Peyer's patch (tissue), 4 donors: Measurements from ENCODE around the gene GARRE1. TPM values are rescaled to one million over a fixed set of nuclear protein-coding genes. Genes with fewer than 3 reads are reported as not detected.
"Not testable (repeated sequence)": the region's sequence is repeated elsewhere in the genome, so short reads cannot be mapped to it uniquely, and the experiment has no call there.

Experiments used
- DNase-seq, 3 donors: peaks; one replicate each; pipeline ENCODE4 v3.0.0-alpha.2; 2017 to 2019
- H3K27ac ChIP-seq, 4 donors: fragments of 200-600 bp; sonication (generic); one replicate each; pipeline ENCODE4 v1.5.1; 2016 to 2019
- H3K27me3 ChIP-seq, 2 donors: fragments of 200-600 bp; sonication (generic); one replicate each; pipeline ENCODE4 v1.5.1; 2019
- H3K36me3 ChIP-seq, 3 donors: fragments of 200-600 bp; sonication (generic); one replicate each; pipeline ENCODE4 v1.5.1; 2016 to 2019
- H3K4me1 ChIP-seq, 4 donors: fragments of 200-600 bp; sonication (generic); one replicate each; pipeline ENCODE4 v1.5.1; 2016 to 2019
- H3K4me3 ChIP-seq, 4 donors: fragments of 200-600 bp; sonication (generic); 1 replicate in 3 of 4; 2 replicates in 1 of 4; pipeline ENCODE4 v1.5.1; 2016 to 2019; ENCODE audit warnings: mild to moderate bottlenecking in 1 of 4
- H3K9me3 ChIP-seq, 4 donors: fragments of 200-600 bp; sonication (generic); one replicate each; pipeline ENCODE4 v1.5.1; 2016 to 2019; ENCODE audit warnings: mild to moderate bottlenecking in 1 of 4
- POLR2A ChIP-seq, 2 donors: fragments of 450-650 bp; IDR thresholded peaks; one replicate each; pipeline ENCODE4 v1.5.1; 2017; ENCODE audit warnings: antibody characterized with exemption in 2 of 2, mild to moderate bottlenecking in 2 of 2, moderate library complexity in 2 of 2
- total RNA-seq, 4 donors: library from RNA; depleted of rRNA; stranded (reverse); fragments of >200 nt; gene quantifications; one replicate each; pipeline ENCODE4 v1.1.0, GENCODE V29; 2016
- TF ChIP-seq, protein P1 (sequence below), 6 experiments: fragments of 450-650 bp in 4 of 6; fragments of 200-600 bp in 2 of 6; sonication (generic) in 1 of 6; IDR thresholded peaks; one replicate each; pipeline ENCODE4 v1.5.1; 2017 to 2019; ENCODE audit warnings: antibody characterized with exemption in 6 of 6, mild to moderate bottlenecking in 3 of 6, moderate library complexity in 1 of 6

Gene GARRE1
- total RNA-seq, 4 donors from 2014 or later: 11.9 to 31.2 (median 19.5) TPM

DNA sequence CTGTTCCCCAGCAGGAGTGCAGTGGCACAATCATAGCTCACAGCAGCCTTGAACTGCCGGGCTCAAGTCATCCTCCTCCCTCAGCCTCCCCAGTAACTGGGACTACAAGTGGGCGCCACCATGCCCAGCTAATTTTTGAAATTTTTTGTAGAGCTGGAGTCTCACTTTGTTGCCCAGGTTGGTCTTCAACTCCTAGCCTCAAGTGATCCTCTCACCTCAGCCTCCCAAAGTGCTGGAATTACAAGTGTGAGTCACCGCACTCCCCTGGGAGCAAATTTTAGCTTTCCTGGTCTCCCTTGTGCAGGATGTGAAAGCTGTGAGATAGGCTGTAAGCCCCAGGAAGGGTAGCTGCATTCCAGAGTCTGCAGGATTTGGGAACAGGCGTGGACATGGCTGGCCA lies 5.4 kb upstream of the GARRE1 start:
- peak in 1 of 3 donors; percentile 26 for DNase-seq
- Histone ChIP-seq H3K27ac (no peak overlapping the region), H3K4me1 (peaks cover 0 to 5% (median 2%) of the 10 kb centered on the region in 4 donors), H3K4me3 (no peak overlapping the region), H3K36me3 (no peaks in the 10 kb centered on the region), H3K27me3 (no peaks in the 10 kb centered on the region), H3K9me3 (no peaks in the 10 kb centered on the region)
- TF ChIP-seq POLR2A (IDR thresholded peaks at IDR 0.05): no peak
- TF ChIP-seq, protein P1, sequence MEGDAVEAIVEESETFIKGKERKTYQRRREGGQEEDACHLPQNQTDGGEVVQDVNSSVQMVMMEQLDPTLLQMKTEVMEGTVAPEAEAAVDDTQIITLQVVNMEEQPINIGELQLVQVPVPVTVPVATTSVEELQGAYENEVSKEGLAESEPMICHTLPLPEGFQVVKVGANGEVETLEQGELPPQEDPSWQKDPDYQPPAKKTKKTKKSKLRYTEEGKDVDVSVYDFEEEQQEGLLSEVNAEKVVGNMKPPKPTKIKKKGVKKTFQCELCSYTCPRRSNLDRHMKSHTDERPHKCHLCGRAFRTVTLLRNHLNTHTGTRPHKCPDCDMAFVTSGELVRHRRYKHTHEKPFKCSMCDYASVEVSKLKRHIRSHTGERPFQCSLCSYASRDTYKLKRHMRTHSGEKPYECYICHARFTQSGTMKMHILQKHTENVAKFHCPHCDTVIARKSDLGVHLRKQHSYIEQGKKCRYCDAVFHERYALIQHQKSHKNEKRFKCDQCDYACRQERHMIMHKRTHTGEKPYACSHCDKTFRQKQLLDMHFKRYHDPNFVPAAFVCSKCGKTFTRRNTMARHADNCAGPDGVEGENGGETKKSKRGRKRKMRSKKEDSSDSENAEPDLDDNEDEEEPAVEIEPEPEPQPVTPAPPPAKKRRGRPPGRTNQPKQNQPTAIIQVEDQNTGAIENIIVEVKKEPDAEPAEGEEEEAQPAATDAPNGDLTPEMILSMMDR (IDR thresholded peaks at IDR 0.05): no peak

DNA sequence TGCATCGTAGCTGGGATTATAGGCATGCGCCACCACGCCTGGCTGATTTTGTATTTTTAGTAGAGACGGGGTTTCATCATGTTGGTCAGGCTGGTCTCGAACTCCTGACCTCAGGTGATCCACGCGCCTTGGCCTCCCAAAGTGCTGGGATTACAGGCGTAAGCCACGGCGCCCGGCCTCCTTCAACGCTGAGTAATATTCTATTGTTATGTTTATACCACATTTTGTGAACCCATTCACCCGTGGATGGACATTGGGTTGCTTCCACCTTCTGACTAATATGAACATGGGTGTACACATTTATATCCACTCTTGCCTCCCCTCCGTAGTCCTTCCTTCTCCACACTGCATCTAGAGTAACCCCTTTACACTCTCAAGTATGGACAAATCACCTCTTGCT lies 1.2 kb upstream of the GARRE1 start:
- not testable (repeated sequence) for H3K4me3 ChIP-seq, H3K27me3 ChIP-seq, H3K36me3 ChIP-seq, H3K9me3 ChIP-seq
- peak overlapping the region in 1 of 4 donors; percentile 94 for H3K27ac ChIP-seq
- H3K4me1 ChIP-seq: peaks cover 0 to 10% (median 2%) of the 10 kb centered on the region in 4 donors
- peak in 1 of 3 donors; percentile 44 for DNase-seq

DNA sequence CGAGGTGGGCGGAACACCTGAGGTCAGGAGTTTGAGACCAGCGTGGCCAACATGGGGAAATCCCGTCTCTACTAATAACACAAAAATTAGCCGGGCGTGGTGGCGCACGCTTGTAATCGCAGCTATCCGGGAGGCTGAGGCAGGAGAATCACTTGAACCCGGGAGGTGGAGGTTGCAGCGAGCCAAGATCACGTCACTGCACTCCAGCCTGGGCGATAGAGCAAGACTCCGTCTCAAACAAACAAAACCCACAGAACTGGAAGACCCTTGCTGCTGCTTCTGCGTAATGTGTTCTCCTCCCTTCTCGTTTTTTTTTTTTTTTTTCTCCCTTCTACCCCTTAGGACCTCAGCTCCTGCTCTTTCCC lies 691 bp upstream of the GARRE1 start:
- not testable (repeated sequence) for H3K9me3 ChIP-seq, H3K36me3 ChIP-seq, DNase-seq, H3K27me3 ChIP-seq
- peak overlapping the region; percentile 91 to 97 (median 95) for H3K27ac ChIP-seq
- peak overlapping the region; percentile 88 to 99 (median 94) for H3K4me3 ChIP-seq
- H3K4me1 ChIP-seq: peaks cover 0 to 10% (median 2%) of the 10 kb centered on the region in 4 donors

DNA sequence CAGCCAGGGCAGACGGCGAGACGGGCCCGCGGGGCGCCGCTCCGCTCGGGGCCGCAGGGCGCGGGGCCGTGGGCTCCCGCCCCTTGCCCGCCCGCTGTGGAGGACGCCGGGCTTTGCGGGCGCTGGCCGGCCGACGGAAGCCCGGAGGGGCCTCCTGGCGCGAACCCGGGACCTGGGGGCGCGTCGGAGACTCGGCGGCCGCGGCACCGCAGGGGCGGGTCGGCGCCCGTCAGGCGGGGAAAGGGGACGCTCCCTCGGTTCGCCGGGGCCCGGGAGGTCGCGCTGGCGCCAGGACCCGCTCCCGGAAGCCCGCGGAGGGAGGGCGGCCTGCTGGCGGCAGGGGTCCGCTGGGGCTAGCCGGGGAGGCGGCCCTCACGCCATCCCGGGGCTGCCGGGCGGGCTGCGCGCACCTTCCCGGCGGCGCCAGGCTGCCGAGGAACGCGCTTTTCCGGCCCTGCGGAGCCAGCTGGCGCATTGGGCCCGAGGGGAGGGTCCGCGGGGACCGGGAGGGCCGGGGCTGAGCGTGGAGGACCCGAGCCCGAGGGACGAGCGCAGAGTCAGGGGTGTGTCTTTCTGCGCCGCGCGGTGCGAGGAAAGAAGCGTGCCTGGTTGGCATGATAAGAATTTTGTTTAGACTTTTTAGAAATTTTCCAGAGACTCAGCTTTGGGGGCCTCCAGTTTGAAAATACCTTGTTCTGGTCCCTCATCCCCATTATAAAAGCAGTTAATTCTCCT lies 511 bp downstream of the GARRE1 start:
- Histone ChIP-seq H3K36me3 (no peaks in the 10 kb centered on the region), H3K27me3 (no peaks in the 10 kb centered on the region), H3K4me1 (peaks cover 0 to 21% (median 2%) of the 10 kb centered on the region in 4 donors), H3K27ac (peak overlapping the region; percentile 83 to 97 (median 92)), H3K4me3 (peak overlapping the region; percentile 88 to 99 (median 94)), H3K9me3 (no peaks in the 10 kb centered on the region)
- TF ChIP-seq, protein P1 (IDR thresholded peaks at IDR 0.05): no peak
- no peak for TF ChIP-seq POLR2A (IDR thresholded peaks at IDR 0.05)
- peak in 2 of 3 donors; percentile 54 to 73 for DNase-seq

DNA sequence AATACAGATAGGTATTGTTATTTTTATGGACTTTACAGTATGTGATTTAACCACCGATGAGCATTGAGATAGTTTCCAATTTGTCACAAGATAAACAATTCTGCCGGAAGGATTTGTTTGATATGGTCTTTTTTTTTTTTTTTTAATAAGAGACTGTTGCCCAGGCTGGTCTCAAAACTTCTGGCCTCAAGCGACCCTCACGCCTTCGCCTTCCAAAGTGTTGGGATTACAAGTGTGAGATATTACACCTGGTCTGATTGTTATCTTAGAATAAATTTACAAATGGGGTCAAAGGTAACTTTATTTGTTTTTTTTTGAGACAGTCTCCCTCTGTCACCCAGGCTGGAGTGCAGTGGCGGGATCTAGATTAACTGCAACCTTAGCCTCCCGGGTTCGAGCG lies 1.2 kb downstream of the GARRE1 start:
- no peaks in the 10 kb centered on the region for H3K27me3 ChIP-seq
- H3K27ac ChIP-seq: peak overlapping the region in 1 of 4 donors; percentile 94
- peaks cover 0 to 23% (median 2%) of the 10 kb centered on the region in 4 donors for H3K4me1 ChIP-seq

DNA sequence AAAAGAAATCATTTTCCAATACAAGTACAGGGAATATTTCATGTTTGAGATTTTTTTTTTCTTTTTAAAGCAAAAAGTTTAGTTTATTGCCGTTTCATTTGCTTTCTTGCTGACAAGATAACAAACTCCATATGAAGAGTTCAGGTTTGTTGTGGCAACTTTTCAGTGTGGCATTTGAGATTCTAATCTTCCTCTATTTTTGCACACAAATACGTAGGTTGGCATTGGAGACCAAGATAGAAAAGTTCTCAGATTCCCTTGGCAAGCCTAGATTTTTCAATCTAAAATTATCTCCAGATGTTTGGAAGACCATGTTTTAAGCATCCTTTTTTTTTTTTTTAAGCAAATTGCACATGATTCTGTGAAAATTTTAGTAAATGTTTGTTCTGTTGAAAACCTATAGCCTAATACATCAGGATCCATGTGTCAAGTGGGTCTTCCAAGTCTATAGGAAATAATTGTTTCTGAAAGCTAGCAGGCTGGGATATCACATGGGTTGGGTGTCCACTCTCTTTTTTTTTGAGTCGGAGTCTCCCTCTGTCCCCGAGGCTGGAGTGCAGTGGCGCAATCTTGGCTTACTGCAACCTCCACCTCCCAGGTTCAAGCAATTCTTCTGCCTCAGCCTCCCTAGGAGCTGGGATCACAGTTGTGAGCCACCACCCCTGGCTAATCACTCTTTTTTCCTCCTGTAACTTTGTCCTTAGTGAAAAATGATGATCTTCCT lies 2.6 kb downstream of the GARRE1 start:
- no peak overlapping the region for H3K27ac ChIP-seq
- peaks cover 0 to 28% (median 2%) of the 10 kb centered on the region in 4 donors for H3K4me1 ChIP-seq
- TF ChIP-seq POLR2A (IDR thresholded peaks at IDR 0.05): no peak
- TF ChIP-seq, protein P1 (IDR thresholded peaks at IDR 0.05): no peak
- H3K9me3 ChIP-seq: no peaks in the 10 kb centered on the region
- peak in 1 of 3 donors; percentile 33 for DNase-seq
- no peaks in the 10 kb centered on the region for H3K36me3 ChIP-seq
- no peaks in the 10 kb centered on the region for H3K27me3 ChIP-seq
- no peak overlapping the region for H3K4me3 ChIP-seq

More for the DNA sequence above, 1.2 kb downstream of the GARRE1 start:
- Histone ChIP-seq H3K9me3 (no peaks in the 10 kb centered on the region), H3K4me3 (peak overlapping the region in 3 of 4 donors; percentile 88 to 95 (median 93)), H3K36me3 (no peaks in the 10 kb centered on the region)
- TF ChIP-seq, protein P1 (IDR thresholded peaks at IDR 0.05): no peak
- TF ChIP-seq POLR2A (IDR thresholded peaks at IDR 0.05): no peak
- DNase-seq: no peak
